GM19238 (cell line): ENCODE results near the gene CGB2.
"Not testable (repeated sequence)": the region's sequence is repeated elsewhere in the genome, so short reads cannot be mapped to it uniquely, and the experiment has no call there.

Source experiments
- DNase-seq: peaks from one replicate; pipeline ENCODE4 v3.0.0; 2011; ENCODE audit warnings: low spot score; ENCODE audit not compliant: insufficient read length

The CGB2 gene

GRCh38 chr19:49009828-49010227 is 21.9 kb upstream of the CGB2 start:
- DNase-seq = no peak

GRCh38 chr19:49010453-49010852 is 21.2 kb upstream of the CGB2 start:
- DNase-seq = no peak

GRCh38 chr19:49011194-49011593 is 20.5 kb upstream of the CGB2 start:
- DNase-seq = no peak

- DNase-seq = no peak
Measured at GRCh38 chr19:49014123-49014869, 17.4 kb upstream of the CGB2 start.

- no peak for DNase-seq
Measured at GRCh38 chr19:49014870-49015255, 16.8 kb upstream of the CGB2 start.

GRCh38 chr19:49016067-49016839 is 15.4 kb upstream of the CGB2 start:
- no peak for DNase-seq

- DNase-seq = no peak
Measured at GRCh38 chr19:49017041-49017665, 14.5 kb upstream of the CGB2 start, which contains the start of gene LHB. TSS of gene LHB (minus strand) at chr19:49017091. CDS start at chr19:49017081, 10 bp downstream.

- peak; percentile 78 for DNase-seq
Measured at GRCh38 chr19:49017666-49018351, 13.9 kb upstream of the CGB2 start.

- DNase-seq = not testable (repeated sequence)
Measured at GRCh38 chr19:49018388-49019241, 13.1 kb upstream of the CGB2 start.

- peak; percentile 44 for DNase-seq
Measured at GRCh38 chr19:49019242-49019932, 12.3 kb upstream of the CGB2 start.

- no peak for DNase-seq
Measured at GRCh38 chr19:49020342-49020741, 11.3 kb upstream of the CGB2 start.

- DNase-seq = no peak
Measured at GRCh38 chr19:49020931-49021895, 10.5 kb upstream of the CGB2 start.

GRCh38 chr19:49022116-49022515 is 9.6 kb upstream of the CGB2 start:
- DNase-seq = no peak

GRCh38 chr19:49024233-49024632 is 7.5 kb upstream of the CGB2 start, which contains the start of gene CGB3:
TSS of gene CGB3 (minus strand) at chr19:49024333. CDS start at chr19:49023971, 362 bp downstream.
- DNase-seq = not testable (repeated sequence)

GRCh38 chr19:49025088-49025487 is 6.6 kb upstream of the CGB2 start:
- not testable (repeated sequence) for DNase-seq

GRCh38 chr19:49025599-49025998 is 6.1 kb upstream of the CGB2 start:
- DNase-seq = not testable (repeated sequence)

- DNase-seq = not testable (repeated sequence)
Measured at GRCh38 chr19:49028686-49029085, 3.0 kb upstream of the CGB2 start.

GRCh38 chr19:49029749-49030148 is 1.9 kb upstream of the CGB2 start:
- not testable (repeated sequence) for DNase-seq

- DNase-seq = not testable (repeated sequence)
Measured at GRCh38 chr19:49030323-49030722, 1.4 kb upstream of the CGB2 start.
